Measurements from ENCODE around the gene SURF2.

- TF ChIP-seq EZH2 (IDR thresholded peaks at IDR 0.05; ENCODE audit: low read length, unreplicated experiment) (no peak), CTCF (conservative IDR thresholded peaks at IDR 0.05; ENCODE audit: low read depth, low read length) (no peak)
Measured at GRCh38 chr9:133386338-133386737, 30.0 kb downstream of the SURF2 start.
